Measurements from ENCODE around the gene ZNF692.

The ZNF692 gene

GRCh38 chr1:248873993-248874533, 15.2 kb upstream of the ZNF692 start:
- DNase-seq (ENCODE audit: low read depth): no peak

- peak; percentile 92 for DNase-seq (ENCODE audit: low read depth)
Observed at GRCh38 chr1:248873409-248873992, 14.6 kb upstream of the ZNF692 start.

- peak; percentile 36 for DNase-seq (ENCODE audit: low read depth)
Observed at GRCh38 chr1:248872752-248873408, 14.0 kb upstream of the ZNF692 start.

- DNase-seq (ENCODE audit: low read depth): no peak
Observed at GRCh38 chr1:248871837-248872401, 13.0 kb upstream of the ZNF692 start.

- no peak for DNase-seq (ENCODE audit: low read depth)
Observed at GRCh38 chr1:248862998-248863881, 4.4 kb upstream of the ZNF692 start.

GRCh38 chr1:248862695-248862997, 3.8 kb upstream of the ZNF692 start:
- DNase-seq (ENCODE audit: low read depth): no peak

- no peak for DNase-seq (ENCODE audit: low read depth)
Observed at GRCh38 chr1:248861616-248862015, 2.7 kb upstream of the ZNF692 start.

- no peak for DNase-seq (ENCODE audit: low read depth)
Observed at GRCh38 chr1:248860007-248860406, 1.1 kb upstream of the ZNF692 start.

- DNase-seq (ENCODE audit: low read depth): peak; percentile 46
Observed at GRCh38 chr1:248858096-248858890, 592 bp downstream of the ZNF692 start.

- DNase-seq (ENCODE audit: low read depth): no peak
Observed at GRCh38 chr1:248857749-248858095, 1.2 kb downstream of the ZNF692 start.

GRCh38 chr1:248857201-248857600, 1.7 kb downstream of the ZNF692 start:
- no peak for DNase-seq (ENCODE audit: low read depth)

- no peak for DNase-seq (ENCODE audit: low read depth)
Observed at GRCh38 chr1:248856176-248856575, 2.7 kb downstream of the ZNF692 start.

- no peak for DNase-seq (ENCODE audit: low read depth)
Observed at GRCh38 chr1:248855580-248855979, 3.3 kb downstream of the ZNF692 start.

- DNase-seq (ENCODE audit: low read depth): no peak
Observed at GRCh38 chr1:248853663-248854375, 5.1 kb downstream of the ZNF692 start.

GRCh38 chr1:248852481-248853405, 6.1 kb downstream of the ZNF692 start:
- peak; percentile 69 for DNase-seq (ENCODE audit: low read depth)

GRCh38 chr1:248851390-248851789, 7.5 kb downstream of the ZNF692 start:
- no peak for DNase-seq (ENCODE audit: low read depth)

GRCh38 chr1:248850536-248851251, 8.2 kb downstream of the ZNF692 start:
- no peak for DNase-seq (ENCODE audit: low read depth)

- no peak for DNase-seq (ENCODE audit: low read depth)
Observed at GRCh38 chr1:248850124-248850523, 8.8 kb downstream of the ZNF692 start.

- no peak for DNase-seq (ENCODE audit: low read depth)
Observed at GRCh38 chr1:248849637-248850036, 9.2 kb downstream of the ZNF692 start.

Measured in GM04504 (cell line).